ENCODE measurements around the gene SLC35B1. TPM values are rescaled to one million over a fixed set of nuclear protein-coding genes. Genes with fewer than 3 reads are reported as not detected.

SLC35B1 gene
- total RNA-seq, 1 donor from 2014 or later: 45.2 TPM

GRCh38 chr17:49670641-49671040 lies 37.1 kb downstream of the SLC35B1 start:
- DNase-seq (ENCODE audit: low spot score): no peak
- Mint-ChIP-seq H3K9me3 (ENCODE audit: low read depth) (no peaks in the 10 kb centered on the region), H3K27ac (ENCODE audit: unreplicated experiment) (peak overlapping the region; percentile 45), H3K4me1 (ENCODE audit: low read depth) (peaks cover 39% of the 10 kb centered on the region), H3K36me3 (ENCODE audit: low read depth) (peaks cover 7% of the 10 kb centered on the region), H3K4me3 (ENCODE audit: unreplicated experiment) (no peak overlapping the region), H3K27me3 (ENCODE audit: low read depth) (no peaks in the 10 kb centered on the region)
- no peak for TF ChIP-seq CTCF (IDR thresholded peaks at IDR 0.05)

- peak overlapping the region; percentile 33 for H3K27ac Mint-ChIP-seq (ENCODE audit: unreplicated experiment)
- no peaks in the 10 kb centered on the region for H3K27me3 Mint-ChIP-seq (ENCODE audit: low read depth)
- no peak for TF ChIP-seq CTCF (IDR thresholded peaks at IDR 0.05)
- no peaks in the 10 kb centered on the region for H3K9me3 Mint-ChIP-seq (ENCODE audit: low read depth)
- DNase-seq (ENCODE audit: low spot score): no peak
- peaks cover 32% of the 10 kb centered on the region for H3K4me1 Mint-ChIP-seq (ENCODE audit: low read depth)
- no peak overlapping the region for H3K4me3 Mint-ChIP-seq (ENCODE audit: unreplicated experiment)
- peaks cover 4% of the 10 kb centered on the region for H3K36me3 Mint-ChIP-seq (ENCODE audit: low read depth)
Observed at GRCh38 chr17:49670002-49670401, 37.8 kb downstream of the SLC35B1 start.

- no peak for TF ChIP-seq CTCF (IDR thresholded peaks at IDR 0.05)
- Mint-ChIP-seq H3K27me3 (ENCODE audit: low read depth) (no peaks in the 10 kb centered on the region), H3K4me3 (ENCODE audit: unreplicated experiment) (no peak overlapping the region), H3K9me3 (ENCODE audit: low read depth) (no peaks in the 10 kb centered on the region), H3K4me1 (ENCODE audit: low read depth) (peaks cover 22% of the 10 kb centered on the region), H3K36me3 (ENCODE audit: low read depth) (peaks cover 3% of the 10 kb centered on the region), H3K27ac (ENCODE audit: unreplicated experiment) (no peak overlapping the region)
- no peak for DNase-seq (ENCODE audit: low spot score)
Observed at GRCh38 chr17:49667854-49668253, 39.9 kb downstream of the SLC35B1 start.

- no peak for TF ChIP-seq CTCF (IDR thresholded peaks at IDR 0.05)
- Mint-ChIP-seq H3K4me3 (ENCODE audit: unreplicated experiment) (no peak overlapping the region), H3K4me1 (ENCODE audit: low read depth) (peaks cover 11% of the 10 kb centered on the region), H3K36me3 (ENCODE audit: low read depth) (peaks cover 4% of the 10 kb centered on the region), H3K9me3 (ENCODE audit: low read depth) (no peaks in the 10 kb centered on the region), H3K27me3 (ENCODE audit: low read depth) (no peaks in the 10 kb centered on the region), H3K27ac (ENCODE audit: unreplicated experiment) (no peak overlapping the region)
- no peak for DNase-seq (ENCODE audit: low spot score)
Observed at GRCh38 chr17:49664706-49665211, 43.0 kb downstream of the SLC35B1 start.

GRCh38 chr17:49659661-49660382 lies 47.9 kb downstream of the SLC35B1 start:
- Mint-ChIP-seq H3K36me3 (ENCODE audit: low read depth) (peaks cover 8% of the 10 kb centered on the region), H3K4me3 (ENCODE audit: unreplicated experiment) (no peak overlapping the region), H3K4me1 (ENCODE audit: low read depth) (peaks cover 20% of the 10 kb centered on the region), H3K27me3 (ENCODE audit: low read depth) (no peaks in the 10 kb centered on the region), H3K27ac (ENCODE audit: unreplicated experiment) (no peak overlapping the region), H3K9me3 (ENCODE audit: low read depth) (no peaks in the 10 kb centered on the region)
- no peak for TF ChIP-seq CTCF (IDR thresholded peaks at IDR 0.05)
- no peak for DNase-seq (ENCODE audit: low spot score)

Data from chondrocyte (in vitro differentiated cells).